H9 (cell line): Measurements from ENCODE around the gene PODXL2. TPM values are rescaled to one million over a fixed set of nuclear protein-coding genes. Genes with fewer than 3 reads are reported as not detected.

Experiments
- DNase-seq: peaks from one replicate; pipeline ENCODE4 v3.0.0-alpha.2; 2017
- H2AFZ ChIP-seq: one replicate; pipeline ENCODE4 v1.6.1; 2013; ENCODE audit warnings: mild to moderate bottlenecking, low read length, control low read depth, moderate library complexity
- H2AK5ac ChIP-seq: 2 replicates; pipeline ENCODE4 v1.6.1; 2013; ENCODE audit warnings: low read length, control low read depth, mixed read lengths; ENCODE audit not compliant: insufficient read length
- H2BK120ac ChIP-seq: one replicate; pipeline ENCODE4 v1.6.1; 2013; ENCODE audit warnings: low read depth, mild to moderate bottlenecking, low read length, control low read depth, inconsistent platforms; ENCODE audit not compliant: poor library complexity, severe bottlenecking
- H2BK12ac ChIP-seq: 2 replicates; pipeline ENCODE4 v1.6.1; 2013; ENCODE audit warnings: low read length, control low read depth, mixed read lengths, low read depth; ENCODE audit not compliant: insufficient read length
- H2BK15ac ChIP-seq: 2 replicates; pipeline ENCODE4 v1.6.1; 2013; ENCODE audit warnings: low read depth, low read length, control low read depth
- H2BK20ac ChIP-seq: one replicate; pipeline ENCODE4 v1.6.1; 2013; ENCODE audit warnings: low read depth, mild to moderate bottlenecking, low read length, control low read depth, inconsistent platforms; ENCODE audit not compliant: poor library complexity, severe bottlenecking
- H2BK5ac ChIP-seq: 2 replicates; pipeline ENCODE4 v1.6.1; 2013; ENCODE audit warnings: low read length, control low read depth, mixed read lengths; ENCODE audit not compliant: insufficient read length
- H3K14ac ChIP-seq: 2 replicates; pipeline ENCODE4 v1.6.1; 2013; ENCODE audit warnings: low read length, control low read depth; ENCODE audit not compliant: insufficient read depth
- H3K18ac ChIP-seq: 2 replicates; pipeline ENCODE4 v1.6.1; 2013; ENCODE audit warnings: low read depth, mild to moderate bottlenecking, mixed read lengths, low read length, control low read depth; ENCODE audit not compliant: insufficient read length
- H3K23ac ChIP-seq: 2 replicates; pipeline ENCODE4 v1.6.1; 2013; ENCODE audit warnings: low read length, control low read depth, mixed read lengths, low read depth; ENCODE audit not compliant: insufficient read length
- H3K23me2 ChIP-seq: 2 replicates; pipeline ENCODE4 v1.6.1; 2013; ENCODE audit warnings: low read depth, mild to moderate bottlenecking, mixed read lengths, low read length, control low read depth; ENCODE audit not compliant: insufficient read length, poor library complexity, severe bottlenecking
- H3K27ac ChIP-seq: 2 replicates; pipeline ENCODE4 v1.5.1; 2013; ENCODE audit warnings: low read length, control low read depth, mixed read lengths, low read depth; ENCODE audit not compliant: insufficient read length
- H3K27me3 ChIP-seq: 2 replicates; pipeline ENCODE4 v1.6.1; 2013; ENCODE audit warnings: low read length, control low read depth, inconsistent platforms; ENCODE audit not compliant: insufficient read depth
- H3K4ac ChIP-seq: 2 replicates; pipeline ENCODE4 v1.6.1; 2013; ENCODE audit warnings: low read depth, mild to moderate bottlenecking, control low read depth, inconsistent platforms, low read length, moderate library complexity
- H3K4me1 ChIP-seq: 2 replicates; pipeline ENCODE4 v1.6.1; 2013; ENCODE audit warnings: low read length, control low read depth, inconsistent platforms; ENCODE audit not compliant: insufficient read depth
- H3K4me2 ChIP-seq: 2 replicates; pipeline ENCODE4 v1.6.1; 2013; ENCODE audit warnings: low read length, control low read depth, mixed read lengths; ENCODE audit not compliant: insufficient read length, insufficient read depth
- H3K56ac ChIP-seq: 2 replicates; pipeline ENCODE4 v1.6.1; 2013; ENCODE audit warnings: low read depth, mild to moderate bottlenecking, mixed read lengths, low read length, control low read depth; ENCODE audit not compliant: insufficient read length
- H3K79me1 ChIP-seq: 2 replicates; pipeline ENCODE4 v1.6.1; 2013; ENCODE audit warnings: low read depth, mild to moderate bottlenecking, moderate library complexity, low read length, control low read depth, inconsistent platforms; ENCODE audit not compliant: insufficient read depth, poor library complexity, severe bottlenecking
- H3K79me2 ChIP-seq: 2 replicates; pipeline ENCODE4 v1.6.1; 2013; ENCODE audit warnings: low read length, control low read depth, inconsistent platforms; ENCODE audit not compliant: insufficient read depth
- H3K9ac ChIP-seq: 2 replicates; pipeline ENCODE4 v1.6.1; 2013; ENCODE audit warnings: low read length, control low read depth, mixed read lengths; ENCODE audit not compliant: insufficient read length; ENCODE audit errors: extremely low read depth
- H3K9me3 ChIP-seq: one replicate; pipeline ENCODE4 v1.6.1; 2013; ENCODE audit warnings: low read depth, low read length, inconsistent platforms; ENCODE audit not compliant: control insufficient read depth
- H3T11ph ChIP-seq: one replicate; pipeline ENCODE4 v1.6.1; 2013; ENCODE audit warnings: mild to moderate bottlenecking, low read length, control low read depth, inconsistent platforms
- H4K20me1 ChIP-seq: one replicate; pipeline ENCODE4 v1.6.1; 2013; ENCODE audit not compliant: control insufficient read depth, insufficient read length, insufficient read depth
- H4K5ac ChIP-seq: 2 replicates; pipeline ENCODE4 v1.6.1; 2013; ENCODE audit warnings: low read depth, mild to moderate bottlenecking, mixed read lengths, low read length, control low read depth; ENCODE audit not compliant: insufficient read length
- H4K8ac ChIP-seq: replicated peaks from 2 replicates; pipeline ENCODE4 v1.6.1; 2013; ENCODE audit warnings: low read length, control low read depth, mixed read lengths, low read depth; ENCODE audit not compliant: insufficient read length
- H4K91ac ChIP-seq: 2 replicates; pipeline ENCODE4 v1.6.1; 2013; ENCODE audit warnings: low read depth, mild to moderate bottlenecking, moderate library complexity, mixed read lengths, low read length, control low read depth; ENCODE audit not compliant: insufficient read length
- H3K27ac Mint-ChIP-seq, 3 experiments: 2 replicates in 2 of 3; 3 replicates in 1 of 3; pipeline ENCODE4 v1.8.0; 2020 to 2021; ENCODE audit warnings: mixed read lengths in 3 of 3, mild to moderate bottlenecking in 1 of 3, moderate library complexity in 1 of 3
- H3K27me3 Mint-ChIP-seq: 2 replicates; pipeline ENCODE4 v1.8.0; 2021; ENCODE audit warnings: low read depth, mild to moderate bottlenecking, moderate library complexity, mixed read lengths
- H3K36me3 Mint-ChIP-seq, 3 experiments: 2 replicates in 2 of 3; 3 replicates in 1 of 3; pipeline ENCODE4 v1.8.0; 2020 to 2021; ENCODE audit warnings: low read depth in 3 of 3, mixed read lengths in 3 of 3; ENCODE audit not compliant: insufficient read depth in 1 of 3
- H3K4me1 Mint-ChIP-seq, 2 experiments: 2 replicates each; pipeline ENCODE4 v1.8.0; 2020; ENCODE audit warnings: mixed read lengths in 2 of 2
- H3K4me3 Mint-ChIP-seq, 2 experiments: 2 replicates in 1 of 2; 3 replicates in 1 of 2; pipeline ENCODE4 v1.8.0; 2020 to 2021; ENCODE audit warnings: mild to moderate bottlenecking in 2 of 2, mixed read lengths in 2 of 2, moderate library complexity in 1 of 2
- H3K9me3 Mint-ChIP-seq, 2 experiments: 2 replicates in 1 of 2; 3 replicates in 1 of 2; pipeline ENCODE4 v1.8.0; 2020; ENCODE audit warnings: mild to moderate bottlenecking in 2 of 2, mixed read lengths in 2 of 2, moderate library complexity in 1 of 2
- WGBS: extraction: QIAGEN DNeasy Blood & Tissue Kit; methylation state at CpG from one replicate; pipeline ENCODE4 v1.1.7; 2013; ENCODE audit warnings: missing lambda C conversion rate, low lambda C conversion rate, mixed read lengths; ENCODE audit not compliant: insufficient read length; ENCODE audit errors: extremely low coverage; 5-methylcytosine and 5-hydroxymethylcytosine counted together
- total RNA-seq: library from RNA; stranded (reverse); gene quantifications from 2 replicates; pipeline ENCODE4 v1.2.1, GENCODE V29; 2021
- TF ChIP-seq, protein P1 (sequence below): fragments of 200-600 bp; sonication (generic); conservative IDR thresholded peaks from 3 replicates; pipeline ENCODE4 v1.8.0; 2021; ENCODE audit warnings: antibody characterized with exemption, mild to moderate bottlenecking

Gene PODXL2
- total RNA-seq, 1 experiment from 2014 or later = 24.6 TPM

DNA sequence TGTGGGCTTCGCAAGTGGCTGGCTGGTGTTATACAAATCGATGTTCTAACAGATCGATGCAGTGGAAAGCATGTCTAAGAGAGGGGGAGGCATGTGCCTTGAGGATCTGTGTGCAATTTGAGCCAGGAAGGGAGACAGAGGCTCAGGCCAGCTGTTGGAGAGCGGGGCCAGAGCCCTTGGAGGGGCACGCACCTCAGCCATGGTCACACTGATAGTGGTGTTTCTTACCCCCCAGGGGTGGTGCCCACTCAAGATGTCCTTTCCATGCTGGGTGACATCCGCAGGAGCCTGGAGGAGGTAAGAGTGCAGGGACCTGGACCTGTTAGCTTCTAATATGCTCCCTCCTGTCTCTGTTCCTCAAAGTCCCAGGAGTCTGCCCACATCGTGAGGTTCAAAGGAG, 39.9 kb downstream of the PODXL2 start:
- Histone ChIP-seq H4K91ac (no peak overlapping the region), H2BK120ac (no peak overlapping the region), H3K79me1 (no peaks in the 10 kb centered on the region), H3K9me3 (no peaks in the 10 kb centered on the region), H2BK12ac (no peak overlapping the region), H4K8ac (no peak overlapping the region), H3K4me2 (no peak overlapping the region), H3K79me2 (no peaks in the 10 kb centered on the region), H3K56ac (no peak overlapping the region), H3K27ac (no peak overlapping the region), H3T11ph (no peak overlapping the region), H4K5ac (no peak overlapping the region), H2AK5ac (no peak overlapping the region), H3K9ac (no peak overlapping the region), H3K23me2 (peaks cover 10% of the 10 kb centered on the region), H2BK5ac (no peak overlapping the region), H3K4me1 (no peaks in the 10 kb centered on the region), H2BK15ac (no peak overlapping the region), H3K27me3 (no peaks in the 10 kb centered on the region), H3K14ac (no peak overlapping the region), H2AFZ (no peak overlapping the region), H3K4ac (no peak overlapping the region), H3K23ac (no peak overlapping the region), H2BK20ac (no peak overlapping the region), H3K18ac (no peak overlapping the region), H4K20me1 (no peaks in the 10 kb centered on the region)
- H3K27ac Mint-ChIP-seq = peak overlapping the region in 1 of 3 experiments; percentile 70; a peak in 2 of 7 replicates
- peaks cover 5% of the 10 kb centered on the region for H3K27me3 Mint-ChIP-seq
- no peaks in the 10 kb centered on the region for H3K9me3 Mint-ChIP-seq
- TF ChIP-seq, protein P1, sequence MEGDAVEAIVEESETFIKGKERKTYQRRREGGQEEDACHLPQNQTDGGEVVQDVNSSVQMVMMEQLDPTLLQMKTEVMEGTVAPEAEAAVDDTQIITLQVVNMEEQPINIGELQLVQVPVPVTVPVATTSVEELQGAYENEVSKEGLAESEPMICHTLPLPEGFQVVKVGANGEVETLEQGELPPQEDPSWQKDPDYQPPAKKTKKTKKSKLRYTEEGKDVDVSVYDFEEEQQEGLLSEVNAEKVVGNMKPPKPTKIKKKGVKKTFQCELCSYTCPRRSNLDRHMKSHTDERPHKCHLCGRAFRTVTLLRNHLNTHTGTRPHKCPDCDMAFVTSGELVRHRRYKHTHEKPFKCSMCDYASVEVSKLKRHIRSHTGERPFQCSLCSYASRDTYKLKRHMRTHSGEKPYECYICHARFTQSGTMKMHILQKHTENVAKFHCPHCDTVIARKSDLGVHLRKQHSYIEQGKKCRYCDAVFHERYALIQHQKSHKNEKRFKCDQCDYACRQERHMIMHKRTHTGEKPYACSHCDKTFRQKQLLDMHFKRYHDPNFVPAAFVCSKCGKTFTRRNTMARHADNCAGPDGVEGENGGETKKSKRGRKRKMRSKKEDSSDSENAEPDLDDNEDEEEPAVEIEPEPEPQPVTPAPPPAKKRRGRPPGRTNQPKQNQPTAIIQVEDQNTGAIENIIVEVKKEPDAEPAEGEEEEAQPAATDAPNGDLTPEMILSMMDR = no peak
- peaks cover 5 to 21% (median 11%) of the 10 kb centered on the region in 3 experiments for H3K36me3 Mint-ChIP-seq
- peaks cover 7 to 9% of the 10 kb centered on the region in 2 experiments for H3K4me1 Mint-ChIP-seq
- WGBS = no CpG with 5 or more reads among the region's 7 CpGs
- H3K4me3 Mint-ChIP-seq = no peak overlapping the region
- no peak for DNase-seq
